ENCODE measurements around the gene RAB40C.
A peak's percentile ranks its signal among the peaks of the same experiment; 100 is the strongest.

- TF ChIP-seq CTCF (IDR thresholded peaks at IDR 0.05) (no peak), EP300 (IDR thresholded peaks at IDR 0.05) (no peak), POLR2AphosphoS5 (IDR thresholded peaks at IDR 0.05) (peak in 2 of 4 donors; percentile 30 to 71)
Observed at GRCh38 chr16:626787-627453, 37.1 kb downstream of the RAB40C start.

Data from sigmoid colon (tissue), 4 donors.